Measurements from ENCODE around the gene TM2D3.

- TF ChIP-seq CTCF (conservative IDR thresholded peaks at IDR 0.05 in 1 of 2, IDR thresholded peaks at IDR 0.05 in 1 of 2; ENCODE audit: low read depth in 1 of 2, low read length in 2 of 2): no peak
- TF ChIP-seq EZH2 (IDR thresholded peaks at IDR 0.05; ENCODE audit: low read length, missing control alignments): no peak
Measured at GRCh38 chr15:101614001-101614585, 38.1 kb downstream of the TM2D3 start.

Data from fibroblast of lung (primary cell).